Measurements from ENCODE around the gene IPPK.

DNA sequence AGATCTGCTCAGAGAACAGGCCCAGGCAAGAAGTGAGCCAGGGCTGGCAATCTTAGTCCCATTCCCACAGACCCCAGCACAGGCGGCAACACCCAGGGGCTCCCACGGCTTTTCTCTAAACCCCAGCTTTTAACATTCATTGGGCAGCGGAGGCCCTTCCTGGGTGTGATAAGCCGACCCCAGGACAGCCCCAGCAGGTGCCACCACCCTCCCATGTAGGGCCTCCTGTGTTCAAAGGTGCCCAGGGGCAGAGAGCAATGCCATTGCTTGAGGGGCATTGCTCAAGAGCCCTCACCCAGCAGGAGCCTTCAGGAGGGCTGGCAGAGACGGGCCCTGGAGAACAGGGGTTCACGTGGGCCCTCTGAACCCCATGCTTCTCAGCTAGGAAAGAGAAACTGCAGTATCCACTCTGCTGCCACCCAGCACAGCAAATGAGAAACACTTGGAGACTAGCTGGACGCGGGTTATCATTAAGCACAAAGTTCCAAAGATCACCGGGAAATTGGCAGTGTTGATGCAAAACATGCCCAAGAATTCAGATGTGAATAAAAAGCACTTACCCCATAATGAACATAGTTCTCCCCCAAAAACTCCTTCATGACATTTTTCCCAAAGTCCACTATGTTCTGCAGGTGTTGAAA is 13.9 kb downstream of the IPPK start:
- TF ChIP-seq CTCF (tag by site-specific recombination; IDR thresholded peaks at IDR 0.05): no peak
- no peak for TF ChIP-seq ZNF704 (tag by site-specific recombination; IDR thresholded peaks at IDR 0.05)
- no peak for TF ChIP-seq ZNF266 (tag by site-specific recombination; IDR thresholded peaks at IDR 0.05; ENCODE audit: low read depth)
- TF ChIP-seq, protein P1, sequence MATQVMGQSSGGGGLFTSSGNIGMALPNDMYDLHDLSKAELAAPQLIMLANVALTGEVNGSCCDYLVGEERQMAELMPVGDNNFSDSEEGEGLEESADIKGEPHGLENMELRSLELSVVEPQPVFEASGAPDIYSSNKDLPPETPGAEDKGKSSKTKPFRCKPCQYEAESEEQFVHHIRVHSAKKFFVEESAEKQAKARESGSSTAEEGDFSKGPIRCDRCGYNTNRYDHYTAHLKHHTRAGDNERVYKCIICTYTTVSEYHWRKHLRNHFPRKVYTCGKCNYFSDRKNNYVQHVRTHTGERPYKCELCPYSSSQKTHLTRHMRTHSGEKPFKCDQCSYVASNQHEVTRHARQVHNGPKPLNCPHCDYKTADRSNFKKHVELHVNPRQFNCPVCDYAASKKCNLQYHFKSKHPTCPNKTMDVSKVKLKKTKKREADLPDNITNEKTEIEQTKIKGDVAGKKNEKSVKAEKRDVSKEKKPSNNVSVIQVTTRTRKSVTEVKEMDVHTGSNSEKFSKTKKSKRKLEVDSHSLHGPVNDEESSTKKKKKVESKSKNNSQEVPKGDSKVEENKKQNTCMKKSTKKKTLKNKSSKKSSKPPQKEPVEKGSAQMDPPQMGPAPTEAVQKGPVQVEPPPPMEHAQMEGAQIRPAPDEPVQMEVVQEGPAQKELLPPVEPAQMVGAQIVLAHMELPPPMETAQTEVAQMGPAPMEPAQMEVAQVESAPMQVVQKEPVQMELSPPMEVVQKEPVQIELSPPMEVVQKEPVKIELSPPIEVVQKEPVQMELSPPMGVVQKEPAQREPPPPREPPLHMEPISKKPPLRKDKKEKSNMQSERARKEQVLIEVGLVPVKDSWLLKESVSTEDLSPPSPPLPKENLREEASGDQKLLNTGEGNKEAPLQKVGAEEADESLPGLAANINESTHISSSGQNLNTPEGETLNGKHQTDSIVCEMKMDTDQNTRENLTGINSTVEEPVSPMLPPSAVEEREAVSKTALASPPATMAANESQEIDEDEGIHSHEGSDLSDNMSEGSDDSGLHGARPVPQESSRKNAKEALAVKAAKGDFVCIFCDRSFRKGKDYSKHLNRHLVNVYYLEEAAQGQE (tag by site-specific recombination; IDR thresholded peaks at IDR 0.05): no peak
- TF ChIP-seq ZNF664 (tag by site-specific recombination; IDR thresholded peaks at IDR 0.05): no peak
- TF ChIP-seq ZNF354C (tag by site-specific recombination; IDR thresholded peaks at IDR 0.05; ENCODE audit: borderline replicate concordance, low read depth): no peak
- TF ChIP-seq ZNF248 (tag by site-specific recombination; IDR thresholded peaks at IDR 0.05): no peak
- no peak for TF ChIP-seq EGR2 (tag by site-specific recombination; IDR thresholded peaks at IDR 0.05; ENCODE audit: low read depth)

Data from HEK293 (cell line).